AG09309 (cell line): ENCODE data around the gene ABLIM1.

ENCODE experiments used
- DNase-seq: peaks from one replicate; pipeline ENCODE4 v3.0.0-alpha.2; 2010; ENCODE audit warnings: low read depth
- H3K4me3 ChIP-seq: 2 replicates; pipeline ENCODE4 v1.5.1; 2011; ENCODE audit warnings: mild to moderate bottlenecking, low read depth, low read length, moderate library complexity; ENCODE audit not compliant: control insufficient read depth
- CTCF ChIP-seq: IDR thresholded peaks from 2 replicates; pipeline ENCODE4 v1.5.1; 2011; ENCODE audit warnings: mild to moderate bottlenecking, low read depth, low read length, inconsistent platforms; ENCODE audit not compliant: insufficient read depth, control insufficient read depth; ENCODE audit errors: missing control alignments

ABLIM1 gene

GRCh38 chr10:114487815-114488536 lies 170.1 kb downstream of the ABLIM1 start:
- H3K4me3 ChIP-seq: no peak overlapping the region
- no peak for DNase-seq
- TF ChIP-seq CTCF: no peak

- TF ChIP-seq CTCF: no peak
- no peak overlapping the region for H3K4me3 ChIP-seq
- no peak for DNase-seq
Observed at GRCh38 chr10:114486938-114487814, 170.9 kb downstream of the ABLIM1 start.

- TF ChIP-seq CTCF: no peak
- DNase-seq: no peak
- no peak overlapping the region for H3K4me3 ChIP-seq
Observed at GRCh38 chr10:114485696-114486400, 172.2 kb downstream of the ABLIM1 start.

GRCh38 chr10:114483575-114483974 lies 174.5 kb downstream of the ABLIM1 start:
- no peak for DNase-seq
- TF ChIP-seq CTCF: no peak
- H3K4me3 ChIP-seq: no peak overlapping the region

GRCh38 chr10:114482480-114483304 lies 175.4 kb downstream of the ABLIM1 start:
- no peak for DNase-seq
- TF ChIP-seq CTCF: no peak
- no peak overlapping the region for H3K4me3 ChIP-seq

GRCh38 chr10:114481055-114481454 lies 177.0 kb downstream of the ABLIM1 start:
- no peak for DNase-seq
- TF ChIP-seq CTCF: no peak
- no peak overlapping the region for H3K4me3 ChIP-seq
